SH-SY5Y (cell line): ENCODE data around the gene JAM2.

Experiments
- GATA2 ChIP-seq: IDR thresholded peaks from 2 replicates; pipeline ENCODE4 v1.6.1; 2011; ENCODE audit warnings: mild to moderate bottlenecking, low read depth, low read length
- GATA3 ChIP-seq: IDR thresholded peaks from 2 replicates; pipeline ENCODE4 v1.6.1; 2011; ENCODE audit warnings: low read depth, mild to moderate bottlenecking, low read length, moderate library complexity

DNA sequence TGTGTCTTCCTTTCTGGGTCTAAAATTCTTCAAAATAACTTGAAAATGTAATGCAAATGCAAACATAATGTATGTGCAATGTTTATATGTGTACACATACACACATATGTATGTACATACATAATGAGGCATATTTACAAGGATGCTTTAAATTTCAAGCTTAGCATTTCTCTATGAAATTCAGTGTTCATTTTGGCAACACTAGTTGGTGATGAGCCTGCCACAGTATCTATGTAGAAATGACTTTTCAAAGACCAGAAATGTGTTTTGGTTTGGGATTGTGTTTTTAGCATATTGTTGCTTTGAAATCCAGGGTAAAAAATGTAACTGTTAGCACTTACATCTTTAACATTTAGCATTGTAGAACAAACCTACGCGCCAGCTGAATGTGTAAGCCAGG is 105.8 kb downstream of the JAM2 start:
- TF ChIP-seq GATA2 (no peak), GATA3 (no peak)
